CD4-positive, CD25-positive, alpha-beta regulatory T cell (primary cell): ENCODE measurements around the gene RAVER1. TPM values are rescaled to one million over a fixed set of nuclear protein-coding genes. Genes with fewer than 3 reads are reported as not detected.
A peak's percentile ranks its signal among the peaks of the same experiment; 100 is the strongest.

Experiments used
- ATAC-seq, 2 donors: fragments of 150-1000 bp; cut with Tn5 transposase; one replicate each; pipeline ENCODE4 v1.10.0; 2021; ENCODE audit warnings: low read depth in 2 of 2, moderate number of reproducible peaks in 2 of 2, moderate library complexity in 1 of 2
- DNase-seq, 3 donors: peaks; one replicate each; pipeline versions ENCODE4 v3.0.0 to v3.0.0-alpha.2; 2012 to 2022; ENCODE audit warnings: mixed read lengths in 1 of 3
- H3K27ac ChIP-seq: one replicate; pipeline ENCODE4 v1.7.0; 2013; ENCODE audit warnings: mild to moderate bottlenecking, low read length; ENCODE audit not compliant: insufficient read depth, poor library complexity, severe bottlenecking
- H3K27me3 ChIP-seq: one replicate; pipeline ENCODE4 v1.7.0; 2013; ENCODE audit warnings: low read length; ENCODE audit not compliant: control insufficient read depth, insufficient read depth
- H3K36me3 ChIP-seq: one replicate; pipeline ENCODE4 v1.7.0; 2013; ENCODE audit warnings: mild to moderate bottlenecking, low read length, moderate library complexity; ENCODE audit not compliant: control insufficient read depth, insufficient read depth
- H3K4me1 ChIP-seq: 2 replicates; pipeline ENCODE4 v1.7.0; 2013; ENCODE audit warnings: mild to moderate bottlenecking, low read length; ENCODE audit not compliant: insufficient read depth, control insufficient read depth, poor library complexity, severe bottlenecking
- H3K4me3 ChIP-seq: one replicate; pipeline ENCODE4 v1.7.0; 2013; ENCODE audit warnings: low read depth, mild to moderate bottlenecking, low read length, moderate library complexity
- H3K9me3 ChIP-seq, 2 experiments: 1 replicate in 1 of 2; 2 replicates in 1 of 2; pipeline ENCODE4 v1.7.0; 2013; ENCODE audit warnings: low read length in 2 of 2, mild to moderate bottlenecking in 1 of 2, moderate library complexity in 1 of 2; ENCODE audit not compliant: control insufficient read depth in 2 of 2
- H3K27ac Mint-ChIP-seq, 3 donors: one replicate each; pipeline ENCODE4 v1.8.0; 2020 to 2022; ENCODE audit warnings: mild to moderate bottlenecking in 3 of 3, mixed read lengths in 3 of 3, moderate library complexity in 2 of 3
- H3K27me3 Mint-ChIP-seq: one replicate; pipeline ENCODE4 v1.8.0; 2022; ENCODE audit warnings: mild to moderate bottlenecking, mixed read lengths
- H3K36me3 Mint-ChIP-seq: one replicate; pipeline ENCODE4 v1.8.0; 2020; ENCODE audit warnings: mixed read lengths
- H3K4me1 Mint-ChIP-seq, 4 donors: one replicate each; pipeline ENCODE4 v1.8.0; 2020 to 2022; ENCODE audit warnings: mixed read lengths in 4 of 4, mild to moderate bottlenecking in 1 of 4
- H3K4me3 Mint-ChIP-seq, 4 donors: one replicate each; pipeline ENCODE4 v1.8.0; 2020 to 2022; ENCODE audit warnings: mild to moderate bottlenecking in 4 of 4, mixed read lengths in 4 of 4, moderate library complexity in 3 of 4
- H3K9me3 Mint-ChIP-seq, 7 donors: one replicate each; pipeline ENCODE4 v1.8.0; 2020 to 2022; ENCODE audit warnings: mixed read lengths in 7 of 7, mild to moderate bottlenecking in 3 of 7, moderate library complexity in 2 of 7
- polyA plus RNA-seq, 4 donors: library from polyadenylated mRNA; unstranded; fragments of 300-500 nt; fragmentation: Illumina TruSeq; gene quantifications; one replicate each; pipeline ENCODE4 v1.2.3, GENCODE V29; 2021
- total RNA-seq: library from RNA; stranded (reverse); gene quantifications from one replicate; pipeline ENCODE4 v1.2.3, GENCODE V29; 2022

Gene RAVER1
- total and polyA plus RNA-seq, 5 donors from 2014 or later, result 10.6 to 39.0 (median 10.8) TPM

GRCh38 chr19:10332158-10332964 lies 968 bp downstream of the RAVER1 start:
- ATAC-seq, result no peak
- Mint-ChIP-seq H3K4me3 (peak overlapping the region; percentile 94 to 99 (median 96)), H3K9me3 (no peaks in the 10 kb centered on the region), H3K27me3 (no peaks in the 10 kb centered on the region), H3K27ac (peak overlapping the region; percentile 91 to 97 (median 93)), H3K36me3 (peaks cover 13% of the 10 kb centered on the region), H3K4me1 (peaks cover 0 to 49% (median 23%) of the 10 kb centered on the region in 4 donors)
- no peak for DNase-seq
- Histone ChIP-seq H3K27ac (peak overlapping the region; percentile 95), H3K9me3 (no peaks in the 10 kb centered on the region), H3K36me3 (peaks cover 43% of the 10 kb centered on the region), H3K27me3 (no peaks in the 10 kb centered on the region), H3K4me3 (peak overlapping the region; percentile 82), H3K4me1 (peaks cover 25% of the 10 kb centered on the region)

DNA sequence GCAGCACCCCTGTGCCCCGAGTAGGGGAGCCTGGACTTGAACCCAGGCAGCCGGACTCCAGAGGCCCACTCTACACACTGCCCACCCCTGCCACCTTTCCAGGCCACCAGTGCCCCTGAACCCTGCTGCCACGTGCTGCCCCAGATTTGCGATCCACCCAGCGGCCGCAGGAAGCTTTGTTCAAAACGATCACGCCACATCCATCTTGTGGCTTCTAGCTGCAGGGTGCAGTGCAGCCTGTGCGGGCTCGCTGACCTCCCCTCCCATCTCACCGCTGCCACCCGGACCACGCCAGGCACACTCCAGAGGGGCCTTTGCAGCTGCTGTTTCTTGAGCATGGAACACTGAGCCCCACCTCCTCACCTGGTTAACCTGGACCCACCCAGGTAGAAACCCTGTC lies 3.8 kb downstream of the RAVER1 start:
- H3K4me3 Mint-ChIP-seq, result peak overlapping the region in 1 of 4 donors; percentile 58
- Histone ChIP-seq H3K27ac (no peak overlapping the region), H3K4me3 (no peak overlapping the region), H3K9me3 (no peaks in the 10 kb centered on the region), H3K4me1 (peaks cover 25% of the 10 kb centered on the region), H3K27me3 (no peaks in the 10 kb centered on the region), H3K36me3 (peaks cover 52% of the 10 kb centered on the region)
- no peaks in the 10 kb centered on the region for H3K9me3 Mint-ChIP-seq
- DNase-seq, result no peak
- no peak overlapping the region for H3K27ac Mint-ChIP-seq
- peaks cover 13% of the 10 kb centered on the region for H3K36me3 Mint-ChIP-seq
- ATAC-seq, result no peak
- no peaks in the 10 kb centered on the region for H3K27me3 Mint-ChIP-seq
- peaks cover 0 to 33% (median 17%) of the 10 kb centered on the region in 4 donors for H3K4me1 Mint-ChIP-seq

DNA sequence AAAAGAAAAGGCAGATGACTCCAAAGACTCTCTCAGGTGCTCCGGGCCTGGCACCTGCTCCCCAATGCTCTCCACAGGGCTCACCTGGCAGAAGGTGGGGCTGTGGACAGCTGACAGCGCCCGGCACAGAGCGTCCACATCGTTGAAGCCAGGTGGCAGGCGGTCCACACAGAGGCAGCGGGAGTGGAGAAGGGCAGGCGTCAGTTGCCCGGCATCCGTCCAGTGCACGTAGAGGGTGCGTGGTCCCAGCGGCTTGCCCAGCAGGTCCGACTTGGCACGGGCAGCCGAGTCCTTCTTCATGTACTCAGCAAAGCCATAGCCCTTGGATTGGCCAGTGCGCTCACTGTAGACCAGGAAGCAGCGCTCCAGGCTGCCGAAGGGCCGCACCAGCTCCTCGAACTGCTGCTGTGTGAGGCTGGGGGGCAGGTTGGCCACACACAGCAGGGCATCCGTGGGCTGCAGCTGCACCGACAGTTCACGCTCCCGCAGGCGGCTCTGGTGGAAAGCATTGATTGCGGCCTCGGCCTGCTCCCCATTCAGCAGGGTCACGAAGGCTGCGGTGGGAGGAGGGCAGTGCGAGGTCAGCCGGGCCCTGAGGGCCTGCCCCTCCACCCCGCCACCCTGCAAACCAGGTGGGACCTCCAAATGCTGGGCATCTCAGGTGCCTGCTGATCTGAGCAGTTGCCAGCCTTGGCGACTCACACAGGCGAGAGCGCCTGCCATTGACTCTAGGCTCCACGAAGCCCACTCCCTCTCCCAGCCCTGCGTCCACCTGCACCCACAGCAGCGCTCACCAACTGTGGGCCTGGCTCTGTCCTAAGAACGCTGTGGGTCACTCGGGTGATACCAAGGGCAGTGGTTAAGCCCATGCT lies 4.5 kb downstream of the RAVER1 start:
- H3K4me3 Mint-ChIP-seq, result no peak overlapping the region
- no peaks in the 10 kb centered on the region for H3K27me3 ChIP-seq
- no peak for ATAC-seq
- no peaks in the 10 kb centered on the region for H3K9me3 Mint-ChIP-seq
- H3K9me3 ChIP-seq, result no peaks in the 10 kb centered on the region
- no peak overlapping the region for H3K27ac ChIP-seq
- peaks cover 0 to 28% (median 16%) of the 10 kb centered on the region in 4 donors for H3K4me1 Mint-ChIP-seq
- peaks cover 13% of the 10 kb centered on the region for H3K36me3 Mint-ChIP-seq
- no peak overlapping the region for H3K27ac Mint-ChIP-seq
- DNase-seq, result no peak
- H3K27me3 Mint-ChIP-seq, result no peaks in the 10 kb centered on the region
- peaks cover 58% of the 10 kb centered on the region for H3K36me3 ChIP-seq
- peaks cover 17% of the 10 kb centered on the region for H3K4me1 ChIP-seq
- H3K4me3 ChIP-seq, result no peak overlapping the region

DNA sequence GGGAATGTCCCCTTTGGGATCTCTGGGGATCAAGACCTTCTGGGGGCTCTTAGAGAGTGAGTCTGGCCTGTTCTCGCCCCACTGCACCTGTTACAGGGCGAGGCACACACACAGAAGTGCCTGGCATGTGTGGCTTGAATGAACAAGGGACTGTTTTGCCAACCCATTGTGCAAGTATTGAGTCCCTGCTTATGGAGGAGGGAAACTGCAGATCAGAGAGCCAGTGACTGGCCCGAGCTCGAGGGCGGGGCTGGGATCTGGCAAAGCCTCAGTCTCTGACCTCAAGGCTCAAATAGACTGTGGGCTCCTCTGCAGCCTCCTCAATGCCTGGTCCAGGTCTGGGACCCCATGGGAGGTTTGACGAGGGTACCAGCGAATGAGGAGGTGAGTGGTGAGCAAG lies 5.5 kb downstream of the RAVER1 start:
- Histone ChIP-seq H3K27ac (no peak overlapping the region), H3K36me3 (peaks cover 65% of the 10 kb centered on the region), H3K27me3 (no peaks in the 10 kb centered on the region), H3K4me1 (peaks cover 13% of the 10 kb centered on the region), H3K9me3 (no peaks in the 10 kb centered on the region), H3K4me3 (no peak overlapping the region)
- Mint-ChIP-seq H3K36me3 (peaks cover 10% of the 10 kb centered on the region), H3K4me3 (no peak overlapping the region), H3K9me3 (no peaks in the 10 kb centered on the region), H3K4me1 (peaks cover 0 to 19% (median 10%) of the 10 kb centered on the region in 4 donors), H3K27me3 (no peaks in the 10 kb centered on the region), H3K27ac (no peak overlapping the region)
- no peak for DNase-seq
- ATAC-seq, result no peak

- Histone ChIP-seq H3K36me3 (peaks cover 81% of the 10 kb centered on the region), H3K27me3 (no peaks in the 10 kb centered on the region), H3K4me3 (no peak overlapping the region), H3K4me1 (no peaks in the 10 kb centered on the region), H3K27ac (no peak overlapping the region), H3K9me3 (no peaks in the 10 kb centered on the region)
- DNase-seq (no peak), ATAC-seq (no peak)
- no peak overlapping the region for H3K4me3 Mint-ChIP-seq
- H3K9me3 Mint-ChIP-seq, result no peaks in the 10 kb centered on the region
- H3K27me3 Mint-ChIP-seq, result no peaks in the 10 kb centered on the region
- peaks cover 16% of the 10 kb centered on the region for H3K36me3 Mint-ChIP-seq
- H3K27ac Mint-ChIP-seq, result peak overlapping the region in 1 of 3 donors; percentile 20
- H3K4me1 Mint-ChIP-seq, result peaks cover 0 to 11% (median 0%) of the 10 kb centered on the region in 4 donors
These were observed 7.6 kb downstream of the RAVER1 start for GRCh38 chr19:10325732-10326131.

DNA sequence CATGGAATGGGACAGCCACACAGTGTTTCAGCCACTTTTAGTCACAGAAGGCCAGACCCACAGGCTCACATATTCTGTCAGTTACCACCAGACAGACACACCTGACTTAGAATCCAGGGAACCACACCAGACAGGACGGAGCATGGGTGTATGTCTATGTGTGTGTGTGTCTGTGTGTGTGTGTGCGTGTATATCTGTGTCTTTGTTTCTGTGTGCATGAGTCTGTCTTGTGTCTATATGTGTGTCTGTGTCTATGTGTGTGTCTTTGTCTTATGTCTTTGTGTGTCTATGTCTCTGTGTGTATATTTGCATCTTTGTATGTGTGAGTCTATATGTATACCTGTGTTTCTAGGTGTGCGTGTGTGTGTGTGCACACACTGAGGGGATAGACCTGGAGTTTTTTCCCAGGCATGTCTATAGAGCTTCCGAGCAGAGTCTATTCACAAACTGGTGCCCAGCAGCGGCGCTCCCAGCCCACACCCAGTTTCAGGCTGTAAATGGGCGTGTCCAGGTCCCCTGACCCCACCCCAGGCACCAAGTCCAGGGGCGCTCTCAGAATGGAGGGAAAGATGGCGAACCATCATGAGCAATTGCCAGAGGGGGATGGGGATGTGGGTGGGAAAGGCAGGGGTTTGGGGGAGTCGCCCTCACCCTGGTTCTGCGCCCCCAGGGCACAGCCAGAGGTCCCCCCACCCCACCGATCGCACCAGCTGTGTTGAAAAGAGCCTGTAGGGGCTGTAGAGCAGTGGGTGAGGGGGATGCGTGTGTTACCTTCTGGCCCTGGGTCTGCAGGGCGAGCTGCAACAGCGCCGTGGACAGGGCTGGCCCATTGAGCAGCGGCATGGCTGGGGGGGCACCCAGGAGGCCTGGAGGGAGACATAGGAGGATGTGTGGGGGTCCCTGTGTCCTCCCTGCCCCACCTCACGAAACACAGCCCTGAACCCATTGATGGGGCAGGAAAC lies 11.2 kb downstream of the RAVER1 start:
- H3K36me3 ChIP-seq, result peaks cover 66% of the 10 kb centered on the region
- no peak overlapping the region for H3K4me3 ChIP-seq
- DNase-seq (no peak), ATAC-seq (no peak)
- Mint-ChIP-seq H3K27me3 (no peaks in the 10 kb centered on the region), H3K9me3 (no peaks in the 10 kb centered on the region), H3K27ac (peak overlapping the region in 2 of 3 donors; percentile 7 to 37), H3K4me1 (peaks cover 0 to 3% (median 0%) of the 10 kb centered on the region in 4 donors), H3K4me3 (peak overlapping the region in 1 of 4 donors; percentile 24), H3K36me3 (peaks cover 17% of the 10 kb centered on the region)
- H3K9me3 ChIP-seq, result no peaks in the 10 kb centered on the region
- no peaks in the 10 kb centered on the region for H3K4me1 ChIP-seq
- H3K27ac ChIP-seq, result no peak overlapping the region
- H3K27me3 ChIP-seq, result no peaks in the 10 kb centered on the region

DNA sequence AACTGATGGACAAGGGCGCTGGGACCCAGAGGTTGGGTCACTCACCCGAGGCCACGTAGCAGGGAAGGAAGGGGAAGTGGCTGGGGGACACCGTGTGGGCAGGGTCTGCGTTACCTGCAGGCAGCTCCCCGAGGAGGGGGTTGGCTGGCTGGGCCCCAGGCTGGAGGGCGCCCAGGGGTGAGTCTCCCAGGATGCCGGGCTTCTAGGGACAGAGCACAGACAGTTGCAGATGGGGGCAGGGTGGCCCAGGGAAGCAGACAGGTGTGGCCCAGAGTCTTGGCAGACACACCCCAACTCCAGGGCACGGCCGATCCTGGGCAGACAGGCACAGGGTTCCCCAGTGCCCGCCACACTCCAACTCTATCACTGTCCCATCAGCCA lies 11.9 kb downstream of the RAVER1 start:
- ATAC-seq (no peak), DNase-seq (no peak)
- Mint-ChIP-seq H3K36me3 (peaks cover 17% of the 10 kb centered on the region), H3K4me3 (peak overlapping the region in 1 of 4 donors; percentile 24), H3K4me1 (peaks cover 0 to 3% (median 0%) of the 10 kb centered on the region in 4 donors), H3K27ac (peak overlapping the region in 1 of 3 donors; percentile 37), H3K9me3 (no peaks in the 10 kb centered on the region), H3K27me3 (no peaks in the 10 kb centered on the region)
- H3K4me3 ChIP-seq, result no peak overlapping the region
- H3K36me3 ChIP-seq, result peaks cover 61% of the 10 kb centered on the region
- H3K9me3 ChIP-seq, result no peaks in the 10 kb centered on the region
- no peaks in the 10 kb centered on the region for H3K4me1 ChIP-seq
- no peak overlapping the region for H3K27ac ChIP-seq
- no peaks in the 10 kb centered on the region for H3K27me3 ChIP-seq
